CD14-positive monocyte (primary cell): ENCODE data around the gene TMEM238. TPM values are rescaled to one million over a fixed set of nuclear protein-coding genes. Genes with fewer than 3 reads are reported as not detected.

Experiments used
- DNase-seq, 3 donors: peaks; one replicate each; pipeline ENCODE4 v3.0.0-alpha.2; 2011 to 2022
- H2AFZ ChIP-seq: 2 replicates; pipeline ENCODE4 v1.6.0; 2012; ENCODE audit warnings: mild to moderate bottlenecking, low read depth, low read length, inconsistent platforms; ENCODE audit not compliant: insufficient read depth, poor library complexity, severe bottlenecking
- H3K27ac ChIP-seq, 2 donors: 1 replicate in 1 of 2; 2 replicates in 1 of 2; pipeline ENCODE4 v1.5.1; 2012 to 2013; ENCODE audit warnings: low read length in 2 of 2, control low read depth in 1 of 2, inconsistent platforms in 1 of 2, low read depth in 1 of 2, mild to moderate bottlenecking in 1 of 2
- H3K27me3 ChIP-seq, 2 donors: one replicate each; pipeline versions ENCODE4 v1.6.0 to v1.6.1; 2011 to 2013; ENCODE audit warnings: low read length in 2 of 2; ENCODE audit not compliant: control insufficient read depth in 2 of 2, insufficient read depth in 2 of 2
- H3K36me3 ChIP-seq, 2 donors: replicated peaks in 1 of 2; 1 replicate in 1 of 2; 2 replicates in 1 of 2; pipeline versions ENCODE4 v1.5.1 to v1.6.1; 2012 to 2013; ENCODE audit warnings: low read length in 2 of 2, control low read depth in 1 of 2, inconsistent platforms in 1 of 2, mild to moderate bottlenecking in 1 of 2; ENCODE audit not compliant: insufficient read depth in 2 of 2, control insufficient read depth in 1 of 2
- H3K4me1 ChIP-seq, 2 donors: 1 replicate in 1 of 2; 2 replicates in 1 of 2; pipeline versions ENCODE4 v1.5.1 to v1.6.1; 2012 to 2013; ENCODE audit warnings: low read length in 2 of 2, control low read depth in 1 of 2, inconsistent platforms in 1 of 2, mild to moderate bottlenecking in 1 of 2, moderate library complexity in 1 of 2; ENCODE audit not compliant: insufficient read depth in 2 of 2, control insufficient read depth in 1 of 2
- H3K4me2 ChIP-seq: replicated peaks from 2 replicates; pipeline ENCODE3; 2012; ENCODE audit warnings: low read length, moderate library complexity, mild to moderate bottlenecking; ENCODE audit not compliant: poor library complexity, severe bottlenecking; ENCODE audit errors: extremely low read depth
- H3K4me3 ChIP-seq, 3 experiments: fragments of 200-600 bp in 1 of 3; sonication (generic) in 1 of 3; replicated peaks in 1 of 3; 1 replicate in 2 of 3; 2 replicates in 1 of 3; pipeline ENCODE4 v1.5.1; 2011 to 2013; ENCODE audit warnings: low read length in 3 of 3, mild to moderate bottlenecking in 3 of 3, control low read depth in 2 of 3, low read depth in 2 of 3, inconsistent platforms in 1 of 3, moderate library complexity in 1 of 3
- H3K79me2 ChIP-seq: 2 replicates; pipeline ENCODE4 v1.6.0; 2012; ENCODE audit warnings: mild to moderate bottlenecking, control low read depth, inconsistent platforms, low read length, moderate library complexity; ENCODE audit not compliant: insufficient read depth
- H3K9ac ChIP-seq: 2 replicates; pipeline ENCODE4 v1.6.0; 2017; ENCODE audit warnings: low read length, mild to moderate bottlenecking; ENCODE audit not compliant: insufficient read depth, poor library complexity, severe bottlenecking
- H3K9me3 ChIP-seq, 2 donors: replicated peaks in 1 of 2; 1 replicate in 1 of 2; 2 replicates in 1 of 2; pipeline versions ENCODE4 v1.5.1 to v1.6.1; 2012 to 2013; ENCODE audit warnings: low read length in 2 of 2, control low read depth in 1 of 2; ENCODE audit not compliant: control insufficient read depth in 1 of 2, insufficient read depth in 1 of 2
- H4K20me1 ChIP-seq: 2 replicates; pipeline ENCODE4 v1.6.0; 2012; ENCODE audit warnings: mild to moderate bottlenecking, low read length, control low read depth, moderate library complexity; ENCODE audit not compliant: insufficient read depth
- H3K27ac Mint-ChIP-seq, 7 donors: one replicate each; pipeline ENCODE4 v1.8.0; 2020; ENCODE audit warnings: mild to moderate bottlenecking in 7 of 7, mixed read lengths in 7 of 7, moderate library complexity in 6 of 7, inconsistent platforms in 2 of 7
- H3K27me3 Mint-ChIP-seq, 3 donors: one replicate each; pipeline ENCODE4 v1.8.0; 2021 to 2022; ENCODE audit warnings: low read depth in 3 of 3, mild to moderate bottlenecking in 3 of 3, mixed read lengths in 3 of 3, moderate library complexity in 3 of 3, inconsistent platforms in 1 of 3
- H3K36me3 Mint-ChIP-seq, 2 donors: one replicate each; pipeline ENCODE4 v1.8.0; 2020; ENCODE audit warnings: mixed read lengths in 2 of 2, inconsistent platforms in 1 of 2, mild to moderate bottlenecking in 1 of 2
- H3K4me1 Mint-ChIP-seq: one replicate; pipeline ENCODE4 v1.8.0; 2020; ENCODE audit warnings: mild to moderate bottlenecking, mixed read lengths
- H3K4me3 Mint-ChIP-seq, 2 donors: one replicate each; pipeline ENCODE4 v1.8.0; 2020; ENCODE audit warnings: mild to moderate bottlenecking in 2 of 2, mixed read lengths in 2 of 2, moderate library complexity in 1 of 2
- H3K9me3 Mint-ChIP-seq, 7 donors: one replicate each; pipeline ENCODE4 v1.8.0; 2020 to 2022; ENCODE audit warnings: mixed read lengths in 7 of 7, mild to moderate bottlenecking in 6 of 7, moderate library complexity in 6 of 7, inconsistent platforms in 2 of 7
- whole genome bisulfite sequencing: methylation state at CpG from one replicate; pipeline ENCODE4 v1.1.5; 2013; ENCODE audit warnings: missing lambda C conversion rate; ENCODE audit not compliant: insufficient coverage; 5-methylcytosine and 5-hydroxymethylcytosine counted together
- intact Hi-C, 2 donors: fragments of 100-400 bp; cut with micrococcal nuclease; formaldehyde crosslinking; loops; one replicate each; pipeline versions ENCODE4 v1.15.0 to v1.15.1; 2023
- polyA plus RNA-seq, 3 donors: library from polyadenylated mRNA; depleted of rRNA in 1 of 3; unstranded in 2 of 3; stranded (reverse) in 1 of 3; fragments of 300-500 nt in 2 of 3; fragments of >200 nt in 1 of 3; fragmentation: Illumina TruSeq in 2 of 3; gene quantifications; 1 replicate in 2 of 3; 2 replicates in 1 of 3; pipeline ENCODE4 v1.2.3, GENCODE V29; 2012 to 2021
- TF ChIP-seq, protein P1 (sequence below): fragments of 200-600 bp; IDR thresholded peaks from one replicate; pipeline ENCODE4 v1.8.0; 2022; ENCODE audit warnings: antibody characterized with exemption, mild to moderate bottlenecking

Gene TMEM238
- polyA plus RNA-seq, 3 donors: not detected

DNA sequence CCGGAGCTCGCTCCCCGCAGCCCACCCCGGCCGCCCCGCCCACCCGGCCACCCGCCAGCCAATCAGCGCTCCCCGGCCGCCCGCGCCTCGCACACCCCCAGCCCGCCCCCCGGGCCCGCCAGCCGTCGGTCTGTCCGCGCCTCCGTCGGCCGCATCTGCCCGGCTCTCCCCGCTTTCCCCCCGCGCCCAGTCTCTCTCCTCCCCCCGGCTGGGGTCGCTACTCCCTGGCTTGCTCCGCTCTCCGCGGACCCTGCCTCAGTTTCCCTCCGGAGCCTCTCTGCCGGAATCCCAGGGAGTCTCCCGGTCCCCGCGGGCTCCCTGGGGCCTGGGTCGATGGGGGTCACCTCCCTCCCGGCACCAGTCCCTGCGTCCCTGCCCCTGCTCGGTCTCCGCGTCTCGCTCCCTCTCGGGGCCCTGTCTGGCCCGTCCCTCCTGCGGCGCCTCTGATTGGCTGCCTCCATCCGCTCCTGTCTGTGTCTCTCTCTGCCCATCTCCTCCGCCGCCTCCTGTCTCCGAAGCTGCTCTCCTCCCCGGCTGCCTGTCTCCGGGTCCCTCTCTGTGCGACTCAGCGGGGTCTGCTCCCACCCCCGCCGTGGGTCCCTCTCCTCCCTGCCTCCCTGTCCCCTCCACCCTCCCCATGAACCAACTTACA, 14.3 kb downstream of the TMEM238 start:
- H3K36me3 ChIP-seq: no peaks in the 10 kb centered on the region
- 1% methylated on average over 35 of the region's 59 CpGs for WGBS
- H3K79me2 ChIP-seq: no peaks in the 10 kb centered on the region
- H3K27ac ChIP-seq: no peak overlapping the region
- no peak overlapping the region for H2AFZ ChIP-seq
- Mint-ChIP-seq H3K9me3 (peaks cover 0 to 24% (median 6%) of the 10 kb centered on the region in 7 donors), H3K27me3 (peaks cover 52 to 79% (median 71%) of the 10 kb centered on the region in 3 donors), H3K36me3 (peaks cover 0 to 4% of the 10 kb centered on the region in 2 donors), H3K27ac (no peak overlapping the region), H3K4me1 (peaks cover 5% of the 10 kb centered on the region), H3K4me3 (peak overlapping the region in 1 of 2 donors; percentile 80)
- H3K27me3 ChIP-seq: peaks cover 32 to 68% of the 10 kb centered on the region in 2 donors
- TF ChIP-seq, protein P1, sequence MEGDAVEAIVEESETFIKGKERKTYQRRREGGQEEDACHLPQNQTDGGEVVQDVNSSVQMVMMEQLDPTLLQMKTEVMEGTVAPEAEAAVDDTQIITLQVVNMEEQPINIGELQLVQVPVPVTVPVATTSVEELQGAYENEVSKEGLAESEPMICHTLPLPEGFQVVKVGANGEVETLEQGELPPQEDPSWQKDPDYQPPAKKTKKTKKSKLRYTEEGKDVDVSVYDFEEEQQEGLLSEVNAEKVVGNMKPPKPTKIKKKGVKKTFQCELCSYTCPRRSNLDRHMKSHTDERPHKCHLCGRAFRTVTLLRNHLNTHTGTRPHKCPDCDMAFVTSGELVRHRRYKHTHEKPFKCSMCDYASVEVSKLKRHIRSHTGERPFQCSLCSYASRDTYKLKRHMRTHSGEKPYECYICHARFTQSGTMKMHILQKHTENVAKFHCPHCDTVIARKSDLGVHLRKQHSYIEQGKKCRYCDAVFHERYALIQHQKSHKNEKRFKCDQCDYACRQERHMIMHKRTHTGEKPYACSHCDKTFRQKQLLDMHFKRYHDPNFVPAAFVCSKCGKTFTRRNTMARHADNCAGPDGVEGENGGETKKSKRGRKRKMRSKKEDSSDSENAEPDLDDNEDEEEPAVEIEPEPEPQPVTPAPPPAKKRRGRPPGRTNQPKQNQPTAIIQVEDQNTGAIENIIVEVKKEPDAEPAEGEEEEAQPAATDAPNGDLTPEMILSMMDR: no peak
- H4K20me1 ChIP-seq: no peaks in the 10 kb centered on the region
- DNase-seq: no peak
- peaks cover 4 to 6% of the 10 kb centered on the region in 2 donors for H3K4me1 ChIP-seq
- no peak overlapping the region for H3K4me3 ChIP-seq
- H3K4me2 ChIP-seq: peak overlapping the region; percentile 26
- H3K9ac ChIP-seq: no peak overlapping the region
- peaks cover 2 to 8% of the 10 kb centered on the region in 2 donors for H3K9me3 ChIP-seq
- intact Hi-C loops: no loop called here

DNA sequence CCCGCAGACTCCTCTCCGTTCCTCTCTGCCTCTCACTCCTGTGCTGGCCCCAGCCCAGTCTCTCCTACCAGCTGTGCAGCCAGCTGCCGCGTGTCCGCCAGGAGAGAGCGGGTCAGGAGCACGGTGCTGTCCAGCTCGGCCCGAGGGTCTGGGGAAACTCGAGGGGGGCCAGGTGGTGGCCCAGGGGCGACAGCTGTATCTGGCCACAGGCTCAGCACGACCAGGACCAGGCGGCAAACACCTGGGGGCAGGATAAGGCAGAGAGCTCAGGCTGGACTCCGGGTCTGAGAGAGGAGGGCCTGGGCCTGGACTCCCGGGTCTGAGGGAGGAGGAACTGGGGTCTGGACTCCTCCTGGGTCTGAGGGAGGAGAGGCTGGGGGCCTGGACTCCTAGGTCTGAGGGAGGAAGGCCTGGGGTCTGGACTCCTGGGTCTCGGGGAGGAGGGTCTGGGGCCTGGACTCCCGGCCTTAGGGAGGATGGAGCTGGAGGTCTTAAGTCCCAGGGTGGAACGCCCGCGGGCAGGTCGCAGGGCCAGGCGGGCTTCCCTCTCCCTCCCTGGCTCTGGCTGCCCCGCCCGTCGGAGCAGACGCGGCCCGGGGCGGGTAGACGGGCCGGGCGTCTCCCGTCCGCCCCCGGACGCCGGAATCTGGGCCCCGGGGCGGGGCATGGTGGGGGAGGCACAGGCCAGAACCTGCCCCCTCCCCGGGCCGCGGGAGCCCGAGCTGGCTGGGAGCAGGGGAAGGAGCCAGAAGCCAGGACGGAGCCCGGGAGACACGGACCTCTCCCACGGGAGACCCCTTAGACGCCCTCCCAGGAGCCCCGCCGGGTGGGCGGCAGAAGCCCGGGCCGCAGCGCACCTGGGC, 15.2 kb downstream of the TMEM238 start:
- H3K9me3 ChIP-seq: peaks cover 2 to 8% of the 10 kb centered on the region in 2 donors
- H3K27ac Mint-ChIP-seq: no peak overlapping the region
- TF ChIP-seq, protein P1: no peak
- peaks cover 0 to 24% (median 6%) of the 10 kb centered on the region in 7 donors for H3K9me3 Mint-ChIP-seq
- no peaks in the 10 kb centered on the region for H4K20me1 ChIP-seq
- peaks cover 32 to 60% of the 10 kb centered on the region in 2 donors for H3K27me3 ChIP-seq
- no peak for DNase-seq
- H3K4me3 ChIP-seq: no peak overlapping the region
- H3K4me2 ChIP-seq: no peak overlapping the region
- no peak overlapping the region for H3K27ac ChIP-seq
- no peak overlapping the region for H3K9ac ChIP-seq
- H3K27me3 Mint-ChIP-seq: peaks cover 51 to 71% (median 66%) of the 10 kb centered on the region in 3 donors
- H3K4me1 Mint-ChIP-seq: peaks cover 5% of the 10 kb centered on the region
- no peak overlapping the region for H2AFZ ChIP-seq
- peaks cover 4 to 6% of the 10 kb centered on the region in 2 donors for H3K4me1 ChIP-seq
- H3K36me3 Mint-ChIP-seq: peaks cover 0 to 4% of the 10 kb centered on the region in 2 donors
- 19% methylated on average over 39 of the region's 54 CpGs for WGBS
- peak overlapping the region in 1 of 2 donors; percentile 75 for H3K4me3 Mint-ChIP-seq
- intact Hi-C loops: no loop called here
- no peaks in the 10 kb centered on the region for H3K79me2 ChIP-seq
- no peaks in the 10 kb centered on the region for H3K36me3 ChIP-seq
